Esophagus muscularis mucosa (tissue), 4 donors: ENCODE data around the gene COQ10A.

Source experiments
- EP300 ChIP-seq: sonication (generic); formaldehyde crosslinking; IDR thresholded peaks from one replicate; pipeline ENCODE4 v1.6.1; 2017; ENCODE audit warnings: antibody characterized with exemption
- POLR2A ChIP-seq: fragments of 450-650 bp; IDR thresholded peaks from one replicate; pipeline ENCODE4 v1.6.1; 2017; ENCODE audit warnings: antibody characterized with exemption, moderate library complexity, mild to moderate bottlenecking, low read depth
- POLR2AphosphoS5 ChIP-seq, 2 donors: sonication (generic); formaldehyde crosslinking; IDR thresholded peaks; one replicate each; pipeline ENCODE4 v1.6.1; 2017; ENCODE audit warnings: antibody characterized with exemption in 2 of 2
- TF ChIP-seq, protein P1 (sequence below), 3 experiments: fragments of 200-600 bp in 2 of 3; fragments of 450-650 bp in 1 of 3; sonication (generic) in 2 of 3; IDR thresholded peaks; one replicate each; pipeline ENCODE4 v1.5.1; 2017 to 2019; ENCODE audit warnings: antibody characterized with exemption in 3 of 3, mild to moderate bottlenecking in 2 of 3, moderate library complexity in 1 of 3

DNA sequence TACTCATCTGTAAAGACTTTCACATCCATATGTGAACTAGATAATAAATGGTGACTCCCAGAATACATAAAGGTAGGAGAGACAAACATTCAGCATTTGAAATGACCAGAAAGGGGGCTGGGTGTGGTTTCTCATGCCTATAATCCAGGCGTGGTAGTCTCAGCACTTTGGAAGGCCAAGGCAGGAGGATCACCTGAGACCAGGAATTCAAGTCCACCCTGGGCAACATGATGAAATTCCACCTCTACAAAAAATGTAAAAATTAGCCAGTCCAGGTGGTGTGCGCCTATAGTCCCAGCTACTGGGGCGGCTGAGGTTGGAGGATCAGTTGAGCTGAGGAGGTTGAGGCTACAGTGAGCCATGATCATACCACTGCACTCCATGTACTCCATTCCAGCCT, 37.5 kb downstream of the COQ10A start:
- TF ChIP-seq EP300: no peak
- TF ChIP-seq, protein P1, sequence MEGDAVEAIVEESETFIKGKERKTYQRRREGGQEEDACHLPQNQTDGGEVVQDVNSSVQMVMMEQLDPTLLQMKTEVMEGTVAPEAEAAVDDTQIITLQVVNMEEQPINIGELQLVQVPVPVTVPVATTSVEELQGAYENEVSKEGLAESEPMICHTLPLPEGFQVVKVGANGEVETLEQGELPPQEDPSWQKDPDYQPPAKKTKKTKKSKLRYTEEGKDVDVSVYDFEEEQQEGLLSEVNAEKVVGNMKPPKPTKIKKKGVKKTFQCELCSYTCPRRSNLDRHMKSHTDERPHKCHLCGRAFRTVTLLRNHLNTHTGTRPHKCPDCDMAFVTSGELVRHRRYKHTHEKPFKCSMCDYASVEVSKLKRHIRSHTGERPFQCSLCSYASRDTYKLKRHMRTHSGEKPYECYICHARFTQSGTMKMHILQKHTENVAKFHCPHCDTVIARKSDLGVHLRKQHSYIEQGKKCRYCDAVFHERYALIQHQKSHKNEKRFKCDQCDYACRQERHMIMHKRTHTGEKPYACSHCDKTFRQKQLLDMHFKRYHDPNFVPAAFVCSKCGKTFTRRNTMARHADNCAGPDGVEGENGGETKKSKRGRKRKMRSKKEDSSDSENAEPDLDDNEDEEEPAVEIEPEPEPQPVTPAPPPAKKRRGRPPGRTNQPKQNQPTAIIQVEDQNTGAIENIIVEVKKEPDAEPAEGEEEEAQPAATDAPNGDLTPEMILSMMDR (IDR thresholded peaks at IDR 0.05): no peak
- TF ChIP-seq POLR2AphosphoS5 (IDR thresholded peaks at IDR 0.05): no peak
- no peak for TF ChIP-seq POLR2A
